ENCODE measurements around the gene RPS19. TPM values are rescaled to one million over a fixed set of nuclear protein-coding genes. Genes with fewer than 3 reads are reported as not detected.
"Not testable (repeated sequence)": the region's sequence is repeated elsewhere in the genome, so short reads cannot be mapped to it uniquely, and the experiment has no call there.

RPS19 gene
- total RNA-seq, 1 donor from 2014 or later: 519 TPM

- DNase-seq (ENCODE audit: low spot score) (no peak), ATAC-seq (no peak)
Measured at GRCh38 chr19:41859213-41859617, 840 bp upstream of the RPS19 start.

- ATAC-seq: no peak
- no peak for DNase-seq (ENCODE audit: low spot score)
Measured at GRCh38 chr19:41860419-41861115, 512 bp downstream of the RPS19 start.

- DNase-seq (ENCODE audit: low spot score) (no peak), ATAC-seq (no peak)
Measured at GRCh38 chr19:41861116-41861768, 1.2 kb downstream of the RPS19 start.

GRCh38 chr19:41861846-41862245, 1.8 kb downstream of the RPS19 start:
- no peak for ATAC-seq
- no peak for DNase-seq (ENCODE audit: low spot score)

- DNase-seq (ENCODE audit: low spot score): no peak
- no peak for ATAC-seq
Measured at GRCh38 chr19:41862445-41862986, 2.5 kb downstream of the RPS19 start.

- DNase-seq (ENCODE audit: low spot score) (no peak), ATAC-seq (no peak)
Measured at GRCh38 chr19:41863209-41863931, 3.3 kb downstream of the RPS19 start.

- no peak for DNase-seq (ENCODE audit: low spot score)
- ATAC-seq: no peak
Measured at GRCh38 chr19:41864374-41864773, 4.3 kb downstream of the RPS19 start.

GRCh38 chr19:41866284-41866683, 6.2 kb downstream of the RPS19 start:
- ATAC-seq (no peak), DNase-seq (ENCODE audit: low spot score) (no peak)

- ATAC-seq (no peak), DNase-seq (ENCODE audit: low spot score) (no peak)
Measured at GRCh38 chr19:41868120-41868988, 8.3 kb downstream of the RPS19 start.

GRCh38 chr19:41868989-41869300, 8.9 kb downstream of the RPS19 start:
- ATAC-seq (no peak), DNase-seq (ENCODE audit: low spot score) (no peak)

GRCh38 chr19:41869374-41869955, 9.4 kb downstream of the RPS19 start:
- no peak for ATAC-seq
- no peak for DNase-seq (ENCODE audit: low spot score)

GRCh38 chr19:41870401-41870873, 10.4 kb downstream of the RPS19 start:
- DNase-seq (ENCODE audit: low spot score): no peak
- no peak for ATAC-seq

- peak; percentile 21 for ATAC-seq
Measured at GRCh38 chr19:41871573-41872383, 11.7 kb downstream of the RPS19 start.

GRCh38 chr19:41872384-41872774, 12.3 kb downstream of the RPS19 start:
- DNase-seq (ENCODE audit: low spot score) (no peak), ATAC-seq (no peak)

More at GRCh38 chr19:41871573-41872383, 11.7 kb downstream of the RPS19 start:
- DNase-seq (ENCODE audit: low spot score): no peak

- DNase-seq (ENCODE audit: low spot score): peak; percentile 67
- peak; percentile 87 for ATAC-seq
Measured at GRCh38 chr19:41872775-41873647, 13.0 kb downstream of the RPS19 start.

GRCh38 chr19:41875973-41876372, 15.9 kb downstream of the RPS19 start:
- DNase-seq (ENCODE audit: low spot score); ATAC-seq: not testable (repeated sequence)

- DNase-seq (ENCODE audit: low spot score) (no peak), ATAC-seq (no peak)
Measured at GRCh38 chr19:41876847-41877832, 17.1 kb downstream of the RPS19 start, which contains the start of gene CD79A. Gene CD79A, plus strand, starts transcription at chr19:41877279. Its CDS starts 26 bp downstream, at chr19:41877305.

Measured in left lobe of liver (tissue), 2 donors.